Transverse colon (tissue), 4 donors: ENCODE results near the gene TMEM131L. TPM values are rescaled to one million over a fixed set of nuclear protein-coding genes. Genes with fewer than 3 reads are reported as not detected.

Source experiments
- DNase-seq: peaks from one replicate; pipeline ENCODE4 v3.0.0-alpha.2; 2019
- H3K27ac ChIP-seq, 4 donors: fragments of 200-600 bp; sonication (generic); 2 replicates each; pipeline ENCODE4 v1.5.1; 2016 to 2018; ENCODE audit warnings: inconsistent platforms in 4 of 4
- H3K27me3 ChIP-seq: fragments of 200-600 bp; sonication (generic); 2 replicates; pipeline ENCODE4 v1.5.1; 2017; ENCODE audit warnings: inconsistent platforms
- H3K36me3 ChIP-seq, 4 donors: fragments of 200-600 bp; sonication (generic); 2 replicates each; pipeline ENCODE4 v1.5.1; 2017 to 2019; ENCODE audit warnings: inconsistent platforms in 4 of 4
- H3K4me1 ChIP-seq, 4 donors: fragments of 200-600 bp; sonication (generic); 2 replicates each; pipeline ENCODE4 v1.5.1; 2017 to 2020; ENCODE audit warnings: inconsistent platforms in 4 of 4
- H3K4me3 ChIP-seq, 4 donors: fragments of 200-600 bp; sonication (generic); 1 replicate in 1 of 4; 2 replicates in 3 of 4; pipeline versions ENCODE4 v1.5.1 to v1.6.1; 2017 to 2019; ENCODE audit warnings: inconsistent platforms in 4 of 4
- H3K9me3 ChIP-seq, 2 donors: fragments of 200-600 bp; sonication (generic); 2 replicates each; pipeline ENCODE4 v1.5.1; 2017 to 2019; ENCODE audit warnings: inconsistent platforms in 2 of 2
- EP300 ChIP-seq: sonication (generic); formaldehyde crosslinking; IDR thresholded peaks from one replicate; pipeline ENCODE4 v1.6.1; 2017; ENCODE audit warnings: antibody characterized with exemption, low read depth
- POLR2A ChIP-seq: fragments of 450-650 bp; IDR thresholded peaks from one replicate; pipeline ENCODE4 v1.6.1; 2016; ENCODE audit warnings: antibody characterized with exemption, mild to moderate bottlenecking, moderate library complexity
- POLR2AphosphoS5 ChIP-seq, 3 donors: sonication (generic); formaldehyde crosslinking; IDR thresholded peaks; one replicate each; pipeline ENCODE4 v1.6.1; 2016; ENCODE audit warnings: antibody characterized with exemption in 3 of 3
- WGBS, 2 donors: methylation state at CpG; one replicate each; pipeline ENCODE4 v1.1.5; 2018; ENCODE audit warnings: low coverage in 1 of 2; 5-methylcytosine and 5-hydroxymethylcytosine counted together
- in situ Hi-C, 4 donors: fragments of 200-750 bp; cut with MboI; loops; one replicate each; pipeline versions ENCODE4 v1.15.0 to v1.15.1; 2017; ENCODE audit warnings: low sequenced_read_pairs in 3 of 4, low pct_ligation_motif_present in 1 of 4, low pct_unique_long_range_greater_than_20kb in 1 of 4
- intact Hi-C: fragments of 100-400 bp; cut with DNase I; formaldehyde crosslinking; loops from one replicate; pipeline ENCODE4 v1.15.1; 2023; ENCODE audit warnings: low total_unique reads
- total RNA-seq, 4 donors: library from RNA; depleted of rRNA; stranded (reverse); fragments of >200 nt; gene quantifications; one replicate each; pipeline ENCODE4 v1.1.0, GENCODE V29; 2016
- TF ChIP-seq, protein P1 (sequence below), 5 experiments: fragments of 200-600 bp in 3 of 5; fragments of 450-650 bp in 2 of 5; sonication (generic) in 3 of 5; IDR thresholded peaks; 1 replicate in 2 of 5; 2 replicates in 3 of 5; pipeline ENCODE4 v1.5.1; 2016 to 2017; ENCODE audit warnings: antibody characterized with exemption in 5 of 5, inconsistent platforms in 3 of 5, mild to moderate bottlenecking in 2 of 5, moderate library complexity in 1 of 5

The TMEM131L gene
- total RNA-seq, 4 donors from 2014 or later: 5.2 to 14.8 (median 8.3) TPM

DNA sequence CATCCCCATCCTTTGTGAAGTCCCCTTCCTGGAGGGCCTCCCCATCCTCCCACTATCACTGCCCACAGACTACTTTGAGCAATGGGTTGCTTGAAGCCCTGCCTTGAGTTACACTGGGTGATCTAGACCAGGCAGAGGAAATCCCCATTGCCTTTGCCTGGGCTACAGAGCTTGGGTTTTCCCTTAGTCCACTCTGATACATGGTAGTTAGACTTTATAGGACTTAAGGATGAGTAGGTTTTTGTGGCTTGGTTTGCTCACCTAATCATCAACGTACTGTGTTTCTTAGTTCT lies 56.6 kb downstream of the TMEM131L start:
- H3K27ac ChIP-seq: peak overlapping the region in 3 of 4 donors; percentile 0 to 41 (median 10)
- 68 to 90% methylated on average over 1 of the region's 1 CpG for WGBS, 2 donors
- intact Hi-C loops (no loop called here), in situ Hi-C loops (no loop called here)
- H3K4me3 ChIP-seq: no peak overlapping the region
- H3K4me1 ChIP-seq: peaks cover 0 to 53% (median 26%) of the 10 kb centered on the region in 4 donors
- TF ChIP-seq POLR2A: no peak
- TF ChIP-seq EP300: no peak
- TF ChIP-seq POLR2AphosphoS5 (IDR thresholded peaks at IDR 0.05): no peak
- TF ChIP-seq, protein P1, sequence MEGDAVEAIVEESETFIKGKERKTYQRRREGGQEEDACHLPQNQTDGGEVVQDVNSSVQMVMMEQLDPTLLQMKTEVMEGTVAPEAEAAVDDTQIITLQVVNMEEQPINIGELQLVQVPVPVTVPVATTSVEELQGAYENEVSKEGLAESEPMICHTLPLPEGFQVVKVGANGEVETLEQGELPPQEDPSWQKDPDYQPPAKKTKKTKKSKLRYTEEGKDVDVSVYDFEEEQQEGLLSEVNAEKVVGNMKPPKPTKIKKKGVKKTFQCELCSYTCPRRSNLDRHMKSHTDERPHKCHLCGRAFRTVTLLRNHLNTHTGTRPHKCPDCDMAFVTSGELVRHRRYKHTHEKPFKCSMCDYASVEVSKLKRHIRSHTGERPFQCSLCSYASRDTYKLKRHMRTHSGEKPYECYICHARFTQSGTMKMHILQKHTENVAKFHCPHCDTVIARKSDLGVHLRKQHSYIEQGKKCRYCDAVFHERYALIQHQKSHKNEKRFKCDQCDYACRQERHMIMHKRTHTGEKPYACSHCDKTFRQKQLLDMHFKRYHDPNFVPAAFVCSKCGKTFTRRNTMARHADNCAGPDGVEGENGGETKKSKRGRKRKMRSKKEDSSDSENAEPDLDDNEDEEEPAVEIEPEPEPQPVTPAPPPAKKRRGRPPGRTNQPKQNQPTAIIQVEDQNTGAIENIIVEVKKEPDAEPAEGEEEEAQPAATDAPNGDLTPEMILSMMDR (IDR thresholded peaks at IDR 0.05): no peak
- no peak for DNase-seq
- no peaks in the 10 kb centered on the region for H3K36me3 ChIP-seq
- H3K9me3 ChIP-seq: no peaks in the 10 kb centered on the region
- H3K27me3 ChIP-seq: no peaks in the 10 kb centered on the region

DNA sequence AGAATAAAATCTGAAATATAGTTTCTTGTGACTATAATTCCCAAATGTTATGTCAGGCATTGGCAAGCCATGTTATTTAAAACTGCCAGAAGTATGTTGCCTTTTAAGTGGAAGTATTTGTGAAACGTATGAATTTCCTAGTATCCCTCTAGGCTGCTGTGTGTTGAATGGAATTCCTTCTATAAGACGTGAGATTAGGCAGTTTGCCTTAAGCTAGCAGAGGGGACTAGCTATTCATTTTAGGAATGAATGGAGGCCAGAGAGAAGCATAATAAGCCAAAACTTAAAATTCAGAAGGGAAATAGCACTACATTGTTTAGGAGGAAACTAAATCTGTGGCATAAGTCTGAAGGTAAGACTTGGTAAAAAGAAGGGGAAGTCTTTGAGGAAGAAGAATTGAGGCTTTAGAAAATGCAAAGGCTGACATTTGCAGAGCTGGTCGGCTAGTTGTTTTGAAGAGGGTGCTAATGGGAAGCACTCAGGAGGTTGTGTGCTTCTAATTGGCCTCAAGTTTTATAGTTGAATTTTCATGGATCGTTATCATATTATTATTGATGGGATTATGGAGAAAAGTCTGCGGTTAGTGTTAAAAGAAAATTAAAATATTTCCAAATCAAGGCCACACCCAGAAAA lies 57.1 kb downstream of the TMEM131L start:
- TF ChIP-seq POLR2A (no peak), POLR2AphosphoS5 (IDR thresholded peaks at IDR 0.05) (no peak), EP300 (no peak)
- TF ChIP-seq, protein P1 (IDR thresholded peaks at IDR 0.05): no peak
- Histone ChIP-seq H3K4me1 (peaks cover 0 to 55% (median 22%) of the 10 kb centered on the region in 4 donors), H3K4me3 (no peak overlapping the region), H3K9me3 (no peaks in the 10 kb centered on the region), H3K36me3 (no peaks in the 10 kb centered on the region), H3K27ac (peak overlapping the region; percentile 9 to 50 (median 26)), H3K27me3 (no peaks in the 10 kb centered on the region)
- in situ Hi-C loops: no loop called here
- DNase-seq: no peak
- intact Hi-C loops: no loop called here
- 63 to 75% methylated on average over 5 of the region's 5 CpGs for WGBS, 2 donors

DNA sequence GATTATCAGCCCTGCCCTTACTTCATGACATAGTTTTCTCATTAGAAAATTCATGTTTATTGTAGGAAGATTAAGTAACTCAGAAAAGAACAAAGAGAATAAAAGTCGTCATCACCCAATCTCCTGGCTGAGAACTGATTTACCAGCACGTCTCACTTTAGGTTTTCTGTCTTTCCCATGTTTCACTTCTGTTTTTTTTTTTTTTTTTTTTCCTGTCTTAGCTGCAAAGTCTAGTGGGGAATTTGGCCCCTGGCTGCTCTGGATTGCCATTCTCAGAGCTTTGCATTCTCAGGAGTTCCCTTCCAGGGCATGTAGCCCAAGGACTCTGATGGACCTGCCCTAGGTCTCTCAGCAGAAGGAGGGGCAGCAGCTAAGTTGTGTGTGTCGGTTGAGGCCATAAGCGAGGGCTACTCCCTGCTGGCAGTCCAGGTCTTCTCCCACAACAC lies 57.8 kb downstream of the TMEM131L start:
- intact Hi-C loops (no loop called here), in situ Hi-C loops (no loop called here)
- TF ChIP-seq POLR2A: no peak
- no peak for TF ChIP-seq EP300
- TF ChIP-seq, protein P1 (IDR thresholded peaks at IDR 0.05): no peak
- no peak for TF ChIP-seq POLR2AphosphoS5 (IDR thresholded peaks at IDR 0.05)
- Histone ChIP-seq H3K4me1 (peaks cover 0 to 54% (median 15%) of the 10 kb centered on the region in 4 donors), H3K27ac (peak overlapping the region; percentile 9 to 50 (median 16)), H3K9me3 (no peaks in the 10 kb centered on the region), H3K36me3 (no peaks in the 10 kb centered on the region), H3K4me3 (no peak overlapping the region), H3K27me3 (no peaks in the 10 kb centered on the region)
- 49 to 59% methylated on average over 4 of the region's 4 CpGs for WGBS, 2 donors
- no peak for DNase-seq

DNA sequence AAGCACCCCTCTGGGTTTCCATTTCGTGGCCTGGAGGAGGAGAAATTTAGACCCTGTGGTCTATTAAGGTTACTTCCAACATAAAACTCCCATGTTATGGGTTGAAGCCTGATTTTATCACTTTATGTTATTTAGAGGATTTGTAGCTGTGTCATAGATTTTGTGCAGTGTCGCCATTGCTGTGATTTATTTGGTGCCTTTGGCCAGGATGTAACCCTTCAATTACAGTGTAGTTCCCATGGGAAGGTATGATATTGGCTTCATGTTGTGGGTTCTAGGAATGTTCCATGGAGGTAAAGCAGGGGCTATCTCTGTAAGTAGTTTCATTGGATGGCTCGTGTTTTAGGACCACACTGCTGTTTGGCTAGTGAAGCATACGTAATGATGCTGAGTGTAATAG lies 58.5 kb downstream of the TMEM131L start:
- DNase-seq: no peak
- Histone ChIP-seq H3K27me3 (no peaks in the 10 kb centered on the region), H3K4me3 (no peak overlapping the region), H3K36me3 (no peaks in the 10 kb centered on the region), H3K27ac (peak overlapping the region in 1 of 4 donors; percentile 3), H3K4me1 (peaks cover 0 to 54% (median 14%) of the 10 kb centered on the region in 4 donors), H3K9me3 (no peaks in the 10 kb centered on the region)
- 60 to 81% methylated on average over 1 to 4 of the region's 4 CpGs for WGBS, 2 donors
- intact Hi-C loops (no loop called here), in situ Hi-C loops (no loop called here)
- no peak for TF ChIP-seq POLR2AphosphoS5 (IDR thresholded peaks at IDR 0.05)
- no peak for TF ChIP-seq POLR2A

DNA sequence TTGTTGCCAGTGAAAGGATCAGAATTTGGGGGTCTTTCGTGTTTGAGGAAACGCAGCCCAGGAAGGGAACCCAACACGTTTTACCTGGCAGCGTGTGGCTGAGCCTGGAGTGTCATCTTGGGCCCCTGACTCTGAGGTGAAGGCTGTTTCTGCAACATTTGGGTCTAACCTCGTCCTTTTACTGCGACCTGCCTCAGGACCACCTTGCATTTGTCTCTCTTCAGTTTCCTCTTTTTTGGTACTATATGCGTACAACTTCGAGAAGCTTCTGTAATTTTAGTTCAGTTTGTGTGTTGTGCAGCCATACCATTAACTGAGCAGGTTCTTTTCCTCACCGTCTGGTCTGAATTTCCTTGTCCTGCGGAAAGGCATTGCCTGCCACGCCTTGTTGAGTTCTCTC lies 61.5 kb downstream of the TMEM131L start:
- in situ Hi-C loops: no loop called here
- no peak for DNase-seq
- 67 to 71% methylated on average over 7 to 11 of the region's 11 CpGs for WGBS, 2 donors
- intact Hi-C loops: no loop called here
- no peaks in the 10 kb centered on the region for H3K9me3 ChIP-seq
- H3K36me3 ChIP-seq: no peaks in the 10 kb centered on the region
- H3K4me3 ChIP-seq: no peak overlapping the region
- TF ChIP-seq POLR2AphosphoS5 (IDR thresholded peaks at IDR 0.05) (no peak), EP300 (no peak), POLR2A (no peak)
- TF ChIP-seq, protein P1 (IDR thresholded peaks at IDR 0.05): no peak
- H3K27ac ChIP-seq: no peak overlapping the region
- peaks cover 6 to 62% (median 27%) of the 10 kb centered on the region in 4 donors for H3K4me1 ChIP-seq
- H3K27me3 ChIP-seq: no peaks in the 10 kb centered on the region
